Sigmoid colon (tissue), 7 donors: ENCODE results near the gene RPTN. TPM values are rescaled to one million over a fixed set of nuclear protein-coding genes. Genes with fewer than 3 reads are reported as not detected.

Source experiments
- DNase-seq: peaks from one replicate; pipeline ENCODE4 v3.0.0-alpha.2; 2019
- H3K27ac ChIP-seq, 4 donors: fragments of 200-600 bp; sonication (generic); one replicate each; pipeline ENCODE4 v1.5.1; 2016 to 2019; ENCODE audit warnings: mild to moderate bottlenecking in 1 of 4
- H3K27me3 ChIP-seq, 3 donors: fragments of 200-600 bp; sonication (generic); one replicate each; pipeline ENCODE4 v1.5.1; 2019; ENCODE audit warnings: mild to moderate bottlenecking in 1 of 3
- H3K36me3 ChIP-seq, 4 donors: fragments of 200-600 bp; sonication (generic); one replicate each; pipeline ENCODE4 v1.5.1; 2016 to 2019
- H3K4me1 ChIP-seq, 4 donors: fragments of 200-600 bp; sonication (generic); one replicate each; pipeline ENCODE4 v1.5.1; 2017 to 2019
- H3K4me3 ChIP-seq, 4 donors: fragments of 200-600 bp; sonication (generic); one replicate each; pipeline ENCODE4 v1.5.1; 2017 to 2019; ENCODE audit warnings: mild to moderate bottlenecking in 2 of 4, moderate library complexity in 1 of 4
- H3K9me3 ChIP-seq, 4 donors: fragments of 200-600 bp in 3 of 4; sonication (generic) in 3 of 4; one replicate each; pipeline versions ENCODE4 v1.5.1 to v1.6.1; 2013 to 2019
- EP300 ChIP-seq, 4 donors: sonication (generic); formaldehyde crosslinking; IDR thresholded peaks; one replicate each; pipeline ENCODE4 v1.6.1; 2017; ENCODE audit warnings: antibody characterized with exemption in 4 of 4
- POLR2A ChIP-seq, 2 donors: fragments of 450-650 bp; IDR thresholded peaks; one replicate each; pipeline ENCODE4 v1.6.1; 2016; ENCODE audit warnings: antibody characterized with exemption in 2 of 2, mild to moderate bottlenecking in 2 of 2, moderate library complexity in 2 of 2
- POLR2AphosphoS5 ChIP-seq, 4 donors: sonication (generic); formaldehyde crosslinking; IDR thresholded peaks; one replicate each; pipeline ENCODE4 v1.6.1; 2017; ENCODE audit warnings: antibody characterized with exemption in 4 of 4
- WGBS, 2 donors: extraction: QIAGEN DNeasy Blood & Tissue Kit; methylation state at CpG; one replicate each; pipeline ENCODE4 v1.1.7; 2013; 5-methylcytosine and 5-hydroxymethylcytosine counted together
- intact Hi-C: fragments of 100-400 bp; cut with DNase I; formaldehyde crosslinking; loops from one replicate; pipeline ENCODE4 v1.15.1; 2023
- polyA plus RNA-seq, 3 donors: library from polyadenylated mRNA; stranded (reverse); fragments of 200-250 nt; gene quantifications; one replicate each; pipeline ENCODE4 v1.2.3, GENCODE V29; 2013
- total RNA-seq, 4 donors: library from RNA; depleted of rRNA; stranded (reverse); fragments of >200 nt; gene quantifications; one replicate each; pipeline ENCODE4 v1.1.0, GENCODE V29; 2016
- TF ChIP-seq, protein P1 (sequence below), 4 experiments: fragments of 450-650 bp in 3 of 4; fragments of 200-600 bp in 1 of 4; IDR thresholded peaks; one replicate each; pipeline ENCODE4 v1.5.1; 2016 to 2019; ENCODE audit warnings: antibody characterized with exemption in 4 of 4, mild to moderate bottlenecking in 3 of 4, moderate library complexity in 2 of 4
- donor health status: healthy with polysubstance abuse.
- donor health status: Bipolar disorder and iron deficiency.
- donor health status: healthy.

The RPTN gene
- total and polyA plus RNA-seq, 7 donors, result not detected

GRCh38 chr1:152185544-152186391 is 26.7 kb upstream of the RPTN start:
- 28 to 38% methylated on average over 8 of the region's 8 CpGs for WGBS, 2 donors
- TF ChIP-seq EP300 (IDR thresholded peaks at IDR 0.05), result no peak
- TF ChIP-seq, protein P1, sequence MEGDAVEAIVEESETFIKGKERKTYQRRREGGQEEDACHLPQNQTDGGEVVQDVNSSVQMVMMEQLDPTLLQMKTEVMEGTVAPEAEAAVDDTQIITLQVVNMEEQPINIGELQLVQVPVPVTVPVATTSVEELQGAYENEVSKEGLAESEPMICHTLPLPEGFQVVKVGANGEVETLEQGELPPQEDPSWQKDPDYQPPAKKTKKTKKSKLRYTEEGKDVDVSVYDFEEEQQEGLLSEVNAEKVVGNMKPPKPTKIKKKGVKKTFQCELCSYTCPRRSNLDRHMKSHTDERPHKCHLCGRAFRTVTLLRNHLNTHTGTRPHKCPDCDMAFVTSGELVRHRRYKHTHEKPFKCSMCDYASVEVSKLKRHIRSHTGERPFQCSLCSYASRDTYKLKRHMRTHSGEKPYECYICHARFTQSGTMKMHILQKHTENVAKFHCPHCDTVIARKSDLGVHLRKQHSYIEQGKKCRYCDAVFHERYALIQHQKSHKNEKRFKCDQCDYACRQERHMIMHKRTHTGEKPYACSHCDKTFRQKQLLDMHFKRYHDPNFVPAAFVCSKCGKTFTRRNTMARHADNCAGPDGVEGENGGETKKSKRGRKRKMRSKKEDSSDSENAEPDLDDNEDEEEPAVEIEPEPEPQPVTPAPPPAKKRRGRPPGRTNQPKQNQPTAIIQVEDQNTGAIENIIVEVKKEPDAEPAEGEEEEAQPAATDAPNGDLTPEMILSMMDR (IDR thresholded peaks at IDR 0.05), result peak; percentile 46 to 83 (median 72)
- intact Hi-C loops, result loop anchor here (1.0 to 5.0 kb wide), 3 partner anchors 43 to 257 kb away; no protein-coding TSS in a partner anchor

DNA sequence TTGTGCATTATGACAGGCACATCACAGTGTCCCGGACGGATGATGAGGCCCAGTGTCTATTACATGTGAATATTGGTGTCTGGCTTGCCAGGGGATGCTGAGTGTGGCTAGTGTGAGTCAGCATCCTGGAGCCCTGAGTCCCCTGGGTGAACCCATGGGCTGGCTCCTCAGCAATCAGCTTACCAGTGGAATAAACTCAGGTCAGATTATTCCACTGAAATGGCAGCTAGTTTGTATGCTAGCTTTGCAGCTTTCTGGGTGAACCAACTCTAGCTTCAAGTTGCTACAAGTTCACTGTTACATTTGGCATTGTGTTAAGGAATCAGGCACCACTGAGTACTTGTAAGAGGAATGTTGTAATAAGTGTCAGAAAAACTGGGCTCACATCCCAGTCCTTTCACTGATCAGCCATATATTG is 23.9 kb upstream of the RPTN start:
- Histone ChIP-seq H3K4me3 (no peak overlapping the region), H3K4me1 (peaks cover 0 to 20% (median 3%) of the 10 kb centered on the region in 4 donors), H3K27me3 (no peaks in the 10 kb centered on the region), H3K9me3 (no peaks in the 10 kb centered on the region), H3K36me3 (no peaks in the 10 kb centered on the region), H3K27ac (no peak overlapping the region)
- 60 to 78% methylated on average over 2 of the region's 2 CpGs for WGBS, 2 donors
- DNase-seq, result no peak
- intact Hi-C loops, result no loop called here
- TF ChIP-seq, protein P1 (IDR thresholded peaks at IDR 0.05), result no peak
- no peak for TF ChIP-seq POLR2A (IDR thresholded peaks at IDR 0.05)
- no peak for TF ChIP-seq POLR2AphosphoS5 (IDR thresholded peaks at IDR 0.05)
- TF ChIP-seq EP300 (IDR thresholded peaks at IDR 0.05), result no peak

More at GRCh38 chr1:152185544-152186391, 26.7 kb upstream of the RPTN start:
- Histone ChIP-seq H3K4me3 (no peak overlapping the region), H3K27ac (peak overlapping the region in 1 of 4 donors; percentile 22), H3K9me3 (no peaks in the 10 kb centered on the region), H3K27me3 (no peaks in the 10 kb centered on the region), H3K4me1 (peaks cover 0 to 33% (median 11%) of the 10 kb centered on the region in 4 donors), H3K36me3 (no peaks in the 10 kb centered on the region)
- DNase-seq, result no peak

DNA sequence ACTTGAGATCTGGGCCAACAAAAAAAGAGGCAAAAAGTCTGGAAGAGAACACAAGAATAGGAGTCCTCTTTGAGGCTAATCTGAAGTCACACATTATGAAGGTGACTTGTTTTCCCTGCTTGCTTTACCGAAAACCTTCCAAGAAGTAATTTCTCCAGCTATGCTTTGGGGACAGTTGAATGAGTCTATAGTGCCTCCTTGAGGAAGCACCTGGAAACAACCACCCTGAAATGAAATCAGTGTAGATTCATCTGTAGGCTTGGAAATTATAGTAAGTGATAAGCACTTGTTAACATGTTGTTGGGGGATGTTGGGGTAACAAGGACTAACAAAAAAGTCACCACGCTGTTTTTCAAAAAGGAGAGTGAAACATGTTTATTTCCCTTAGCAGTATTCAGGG is 23.4 kb upstream of the RPTN start:
- intact Hi-C loops, result no loop called here
- TF ChIP-seq POLR2A (IDR thresholded peaks at IDR 0.05), result no peak
- TF ChIP-seq, protein P1 (IDR thresholded peaks at IDR 0.05), result peak in 1 of 4 experiments; percentile 14
- 76 to 83% methylated on average over 2 of the region's 2 CpGs for WGBS, 2 donors

DNA sequence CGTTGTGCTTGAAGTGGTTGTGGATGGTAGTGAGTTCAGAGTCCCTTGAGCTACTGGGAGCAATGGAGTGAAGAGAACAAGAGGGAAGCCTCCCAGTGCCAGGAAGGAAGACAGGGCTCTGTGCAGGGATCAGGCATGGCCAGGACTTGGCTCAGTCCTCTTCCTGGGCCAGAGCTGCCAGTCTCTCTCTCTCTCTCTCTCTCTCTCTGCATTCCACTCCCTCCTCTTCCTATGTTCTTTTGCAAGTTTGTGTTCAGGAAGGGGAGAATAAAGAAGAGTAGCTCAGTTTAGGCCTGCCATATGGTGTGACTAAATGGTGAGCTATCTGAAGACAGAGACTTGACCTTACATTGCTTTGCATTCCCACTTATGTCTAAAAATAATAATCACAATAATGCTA is 20.5 kb upstream of the RPTN start:
- H3K9me3 ChIP-seq, result no peaks in the 10 kb centered on the region
- no peak overlapping the region for H3K27ac ChIP-seq
- intact Hi-C loops, result no loop called here
- no peak overlapping the region for H3K4me3 ChIP-seq
- H3K4me1 ChIP-seq, result peaks cover 0 to 8% (median 0%) of the 10 kb centered on the region in 4 donors
- no peaks in the 10 kb centered on the region for H3K27me3 ChIP-seq
- WGBS, 2 donors, result 83 to 86% methylated on average over 1 of the region's 1 CpG
- TF ChIP-seq, protein P1 (IDR thresholded peaks at IDR 0.05), result no peak
- no peak for TF ChIP-seq POLR2A (IDR thresholded peaks at IDR 0.05)
- no peaks in the 10 kb centered on the region for H3K36me3 ChIP-seq
- no peak for DNase-seq

More for the DNA sequence above, 23.4 kb upstream of the RPTN start:
- Histone ChIP-seq H3K9me3 (no peaks in the 10 kb centered on the region), H3K36me3 (no peaks in the 10 kb centered on the region), H3K4me3 (no peak overlapping the region), H3K27me3 (no peaks in the 10 kb centered on the region), H3K4me1 (peaks cover 0 to 20% (median 3%) of the 10 kb centered on the region in 4 donors), H3K27ac (no peak overlapping the region)
- DNase-seq, result no peak
